H1 (cell line): Measurements from ENCODE around the gene SLIT3. TPM values are rescaled to one million over a fixed set of nuclear protein-coding genes. Genes with fewer than 3 reads are reported as not detected.

Experiments used
- CTCF ChIA-PET: fragments of 300-600 bp; sonication (Branson Sonifier 250); formaldehyde crosslinking; loops from one replicate; lab custom pipeline; 2021; ENCODE audit not compliant: partially characterized antibody; lab: Charles Lee
- POLR2A ChIA-PET: fragments of 300-600 bp; sonication (Branson Sonifier 250); formaldehyde crosslinking; loops from one replicate; lab custom pipeline; 2021; ENCODE audit warnings: inconsistent platforms; ENCODE audit not compliant: partially characterized antibody; lab: Charles Lee
- DNase-seq, 2 experiments: peaks; one replicate each; pipeline versions ENCODE4 v3.0.0 to v3.0.0-alpha.2; 2010 to 2022; ENCODE audit warnings: low spot score in 2 of 2, low read depth in 1 of 2, mixed read lengths in 1 of 2
- FAIRE-seq: peaks from 2 replicates; lab custom pipeline; 2011; peaks lifted over from hg19 to GRCh38; lab: Jason Lieb, UNC
- H2AFZ ChIP-seq: 2 replicates; pipeline ENCODE4 v1.8.1; 2012; ENCODE audit warnings: low read length, inconsistent platforms
- H2AK5ac ChIP-seq: 2 replicates; pipeline ENCODE4 v1.6.1; 2013; ENCODE audit warnings: low read depth, low read length
- H2BK120ac ChIP-seq: replicated peaks from 2 replicates; pipeline ENCODE3; 2013; ENCODE audit warnings: low read depth, low read length, inconsistent platforms
- H2BK12ac ChIP-seq: 2 replicates; pipeline ENCODE4 v1.6.1; 2013; ENCODE audit warnings: low read depth, low read length
- H2BK15ac ChIP-seq: 2 replicates; pipeline ENCODE4 v1.6.1; 2013; ENCODE audit warnings: low read length
- H2BK20ac ChIP-seq: 2 replicates; pipeline ENCODE4 v1.6.1; 2013; ENCODE audit warnings: low read length
- H2BK5ac ChIP-seq: 2 replicates; pipeline ENCODE4 v1.6.1; 2013; ENCODE audit warnings: low read depth, low read length
- H3K14ac ChIP-seq: 2 replicates; pipeline ENCODE4 v1.6.1; 2013; ENCODE audit warnings: inconsistent platforms; ENCODE audit not compliant: insufficient read length
- H3K18ac ChIP-seq: 2 replicates; pipeline ENCODE4 v1.6.1; 2013; ENCODE audit warnings: low read length; ENCODE audit errors: extremely low read depth
- H3K23ac ChIP-seq: 2 replicates; pipeline ENCODE4 v1.6.1; 2013; ENCODE audit warnings: inconsistent platforms; ENCODE audit not compliant: insufficient read length
- H3K23me2 ChIP-seq: 2 replicates; pipeline ENCODE4 v1.6.1; 2013; ENCODE audit warnings: low read depth, low read length
- H3K27ac ChIP-seq: 2 replicates; pipeline ENCODE4 v1.6.1; 2011; ENCODE audit warnings: low read depth, low read length, inconsistent platforms
- H3K27me3 ChIP-seq, 4 experiments: replicated peaks in 1 of 4; 1 replicate in 1 of 4; 2 replicates in 3 of 4; pipeline versions ENCODE4 v1.6.1 to v1.8.1; 2011 to 2013; ENCODE audit warnings: low read length in 3 of 4, mild to moderate bottlenecking in 3 of 4, inconsistent platforms in 2 of 4, mixed read lengths in 2 of 4, moderate library complexity in 1 of 4; ENCODE audit not compliant: control insufficient read depth in 3 of 4, insufficient read depth in 3 of 4; ENCODE audit errors: extremely low read depth in 1 of 4
- H3K36me3 ChIP-seq, 4 experiments: 2 replicates each; pipeline versions ENCODE4 v1.6.1 to v1.8.1; 2011 to 2013; ENCODE audit warnings: mild to moderate bottlenecking in 4 of 4, low read length in 3 of 4, moderate library complexity in 2 of 4, control low read depth in 1 of 4, inconsistent platforms in 1 of 4; ENCODE audit not compliant: insufficient read depth in 4 of 4, control insufficient read depth in 2 of 4
- H3K4ac ChIP-seq: replicated peaks from 2 replicates; pipeline ENCODE3; 2013; ENCODE audit warnings: low read length, low read depth, mixed read lengths, inconsistent platforms; ENCODE audit not compliant: insufficient read length
- H3K4me1 ChIP-seq, 4 experiments: replicated peaks in 1 of 4; 1 replicate in 1 of 4; 2 replicates in 3 of 4; pipeline versions ENCODE4 v1.6.1 to v1.8.1; 2011 to 2013; ENCODE audit warnings: low read length in 3 of 4, inconsistent platforms in 2 of 4, mixed read lengths in 1 of 4; ENCODE audit not compliant: insufficient read depth in 4 of 4, control insufficient read depth in 3 of 4
- H3K4me2 ChIP-seq, 2 experiments: 2 replicates each; pipeline versions ENCODE4 v1.6.1 to v1.8.1; 2011 to 2013; ENCODE audit warnings: low read depth in 2 of 2, low read length in 2 of 2, control low read depth in 1 of 2, inconsistent platforms in 1 of 2, mild to moderate bottlenecking in 1 of 2; ENCODE audit not compliant: insufficient read depth in 1 of 2
- H3K4me3 ChIP-seq, 4 experiments: fragments of 200-600, 300-600 bp in 1 of 4; sonication (generic), shearing (Covaris generic), sonication (Bioruptor Twin) in 1 of 4; 2 replicates each; pipeline versions ENCODE4 v1.5.1 to v1.8.1; 2011 to 2016; ENCODE audit warnings: low read length in 4 of 4, low read depth in 3 of 4, control low read depth in 2 of 4, inconsistent platforms in 2 of 4, mild to moderate bottlenecking in 2 of 4, mixed read lengths in 1 of 4, moderate library complexity in 1 of 4; ENCODE audit not compliant: insufficient read depth in 2 of 4; ENCODE audit errors: extremely low read depth in 1 of 4
- H3K56ac ChIP-seq: replicated peaks from 2 replicates; pipeline ENCODE3; 2013; ENCODE audit warnings: low read depth, mild to moderate bottlenecking, mixed read lengths, low read length, inconsistent platforms; ENCODE audit not compliant: insufficient read length
- H3K79me1 ChIP-seq: 2 replicates; pipeline ENCODE4 v1.6.1; 2013; ENCODE audit warnings: low read depth, low read length, control low read depth
- H3K79me2 ChIP-seq, 2 experiments: 2 replicates each; pipeline versions ENCODE4 v1.6.1 to v1.8.1; 2012 to 2013; ENCODE audit warnings: low read length in 2 of 2, mild to moderate bottlenecking in 2 of 2, inconsistent platforms in 1 of 2; ENCODE audit not compliant: insufficient read depth in 2 of 2, control insufficient read depth in 1 of 2
- H3K9ac ChIP-seq, 4 experiments: replicated peaks in 1 of 4; 1 replicate in 1 of 4; 2 replicates in 3 of 4; pipeline versions ENCODE4 v1.6.1 to v1.8.1; 2011 to 2013; ENCODE audit warnings: low read depth in 3 of 4, low read length in 3 of 4, control low read depth in 2 of 4, mild to moderate bottlenecking in 2 of 4, moderate library complexity in 2 of 4, inconsistent platforms in 1 of 4; ENCODE audit errors: extremely low read depth in 1 of 4
- H3K9me3 ChIP-seq, 2 experiments: 2 replicates each; pipeline versions ENCODE4 v1.6.1 to v1.8.1; 2012 to 2013; ENCODE audit warnings: mild to moderate bottlenecking in 2 of 2, moderate library complexity in 2 of 2, control low read depth in 1 of 2, inconsistent platforms in 1 of 2, low read depth in 1 of 2, low read length in 1 of 2, mixed read lengths in 1 of 2; ENCODE audit not compliant: insufficient read depth in 2 of 2
- H4K20me1 ChIP-seq, 2 experiments: replicated peaks in 1 of 2; 2 replicates each; pipeline versions ENCODE3 to v1.8.1; 2011 to 2013; ENCODE audit warnings: inconsistent platforms in 2 of 2, low read length in 2 of 2, mild to moderate bottlenecking in 1 of 2; ENCODE audit not compliant: insufficient read depth in 2 of 2, control insufficient read depth in 1 of 2
- H4K5ac ChIP-seq: 2 replicates; pipeline ENCODE4 v1.6.1; 2013; ENCODE audit warnings: low read length, low read depth, mixed read lengths, inconsistent platforms; ENCODE audit not compliant: insufficient read length
- H4K8ac ChIP-seq: 2 replicates; pipeline ENCODE4 v1.8.0; 2013; ENCODE audit warnings: mild to moderate bottlenecking, moderate library complexity, low read length, inconsistent platforms; ENCODE audit not compliant: insufficient read depth; ENCODE audit errors: extremely low read depth
- H4K91ac ChIP-seq: replicated peaks from 2 replicates; pipeline ENCODE3; 2013; ENCODE audit warnings: low read length, mixed read lengths, inconsistent platforms; ENCODE audit not compliant: insufficient read length
- ASH2L ChIP-seq: fragments of 200-600, 300-600 bp; sonication (generic); IDR thresholded peaks from one replicate; pipeline ENCODE4 v1.7.1; 2017; ENCODE audit warnings: low read length
- BRCA1 ChIP-seq: IDR thresholded peaks from 2 replicates; pipeline ENCODE4 v1.6.1; 2012; ENCODE audit warnings: low read depth, low read length, improper control_type of control experiment
- EP300 ChIP-seq, 2 experiments: IDR thresholded peaks; 1 replicate in 1 of 2; 2 replicates in 1 of 2; pipeline ENCODE4 v1.6.1; 2011 to 2012; ENCODE audit warnings: low read depth in 2 of 2, low read length in 2 of 2, mild to moderate bottlenecking in 2 of 2, borderline replicate concordance in 1 of 2, inconsistent platforms in 1 of 2, moderate library complexity in 1 of 2
- NRF1 ChIP-seq: IDR thresholded peaks from 2 replicates; pipeline ENCODE4 v1.6.1; 2011; ENCODE audit warnings: mild to moderate bottlenecking, low read depth, low read length, improper control_type of control experiment
- POLR2A ChIP-seq, 2 experiments: IDR thresholded peaks; 1 replicate in 1 of 2; 2 replicates in 1 of 2; pipeline ENCODE4 v1.6.1; 2011; ENCODE audit warnings: low read depth in 2 of 2, low read length in 2 of 2, mild to moderate bottlenecking in 2 of 2; ENCODE audit errors: control extremely low read depth in 1 of 2
- POLR2AphosphoS5 ChIP-seq: IDR thresholded peaks from 2 replicates; pipeline ENCODE4 v1.6.1; 2011; ENCODE audit warnings: low read depth, low read length
- SIX5 ChIP-seq: IDR thresholded peaks from 2 replicates; pipeline ENCODE4 v1.6.1; 2011; ENCODE audit warnings: mild to moderate bottlenecking, low read depth, low read length
- TAF7 ChIP-seq: optimal IDR thresholded peaks from 2 replicates; pipeline ENCODE3; 2011; ENCODE audit warnings: low read depth, mild to moderate bottlenecking, inconsistent platforms, low read length, moderate library complexity, borderline replicate concordance
- TEAD4 ChIP-seq: IDR thresholded peaks from 2 replicates; pipeline ENCODE4 v1.6.1; 2012; ENCODE audit warnings: low read depth, low read length, inconsistent platforms, mixed read lengths
- WGBS, 2 experiments: shearing (Covaris generic) in 1 of 2; methylation state at CpG; one replicate each; pipeline versions ENCODE4 v1.1.6 to v1.1.7; 2013 to 2015; ENCODE audit warnings: low lambda C conversion rate in 2 of 2, mixed read lengths in 2 of 2, inconsistent platforms in 1 of 2, low coverage in 1 of 2, missing lambda C conversion rate in 1 of 2; ENCODE audit not compliant: insufficient replicate concordance in 2 of 2, insufficient coverage in 1 of 2, insufficient read length in 1 of 2; ENCODE audit errors: extremely low coverage in 1 of 2, missing lambda C conversion rate in 1 of 2; 5-methylcytosine and 5-hydroxymethylcytosine counted together
- polyA plus RNA-seq, 7 experiments: library from polyadenylated mRNA; depleted of rRNA in 3 of 7; stranded (reverse) in 5 of 7; unstranded in 2 of 7; fragments of >200 nt in 5 of 7; fragments of 200-250 nt in 2 of 7; gene quantifications; 1 replicate in 5 of 7; 2 replicates in 1 of 7; 4 replicates in 1 of 7; pipeline versions ENCODE4 v1.2.1 to v1.2.3, GENCODE V29; 2011 to 2013; ENCODE audit warnings: missing spikeins in 2 of 7, mixed read lengths in 2 of 7
- total RNA-seq: library from RNA; stranded (reverse); fragmentation: NEBNext Ultra II Directional; extraction: Animal tissue kit (Norgen Biotek cat#: 25700); gene quantifications from 2 replicates; pipeline ENCODE4 v1.2.1, GENCODE V29; 2021

SLIT3 gene
- total and polyA plus RNA-seq, 2 of the 8 experiments (the other 6 are each of a cell fraction or from before 2014, with no cell fraction given), result 1.1 to 1.2 TPM

DNA sequence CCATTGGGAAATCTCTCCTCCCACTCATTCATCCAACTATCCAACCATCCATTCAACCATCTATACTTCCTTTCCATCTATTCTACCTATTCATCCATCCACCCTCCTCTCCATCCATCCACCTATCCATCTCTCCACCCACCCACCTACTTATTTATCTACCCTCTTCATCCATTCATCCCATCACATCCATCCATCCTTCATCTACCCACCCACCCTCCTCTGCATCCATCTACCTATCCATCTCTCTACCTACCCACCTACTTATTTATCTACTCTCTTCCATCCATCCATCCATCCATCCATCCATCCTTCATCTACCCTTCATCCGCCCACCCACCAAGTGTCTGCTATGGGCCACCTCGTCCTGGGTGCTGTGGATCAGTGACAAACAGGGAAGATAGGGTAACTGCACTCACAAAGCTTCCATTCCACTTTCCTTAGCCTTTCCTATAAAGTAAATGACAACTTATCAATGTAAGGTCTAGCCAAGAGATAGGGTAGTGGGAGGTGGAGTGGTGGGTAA, 625.0 kb downstream of the SLIT3 start:
- Histone ChIP-seq H3K79me2 (no peaks in the 10 kb centered on the region), H3K27me3 (no peaks in the 10 kb centered on the region), H4K91ac (no peak overlapping the region), H3K27ac (no peak overlapping the region), H3K23me2 (peaks cover 4% of the 10 kb centered on the region; the same call in 1 of the 2 replicates), H3K18ac (no peak overlapping the region), H2BK20ac (no peak overlapping the region), H4K8ac (no peak overlapping the region), H3K9me3 (no peaks in the 10 kb centered on the region), H2AK5ac (no peak overlapping the region), H2BK5ac (no peak overlapping the region), H3K14ac (no peak overlapping the region), H3K79me1 (no peaks in the 10 kb centered on the region), H4K20me1 (no peaks in the 10 kb centered on the region), H4K5ac (no peak overlapping the region), H2BK12ac (no peak overlapping the region), H3K4me1 (peaks cover 0 to 2% (median 0%) of the 10 kb centered on the region in 4 experiments; a peak in 1 of 7 replicates), H3K36me3 (no peaks in the 10 kb centered on the region), H3K56ac (no peak overlapping the region), H3K9ac (no peak overlapping the region), H2BK15ac (no peak overlapping the region), H3K4me3 (no peak overlapping the region), H3K23ac (no peak overlapping the region), H2BK120ac (no peak overlapping the region), H2AFZ (no peak overlapping the region), H3K4ac (no peak overlapping the region), H3K4me2 (no peak overlapping the region)
- FAIRE-seq (no peak), DNase-seq (no peak)
- CTCF ChIA-PET, result interaction anchor here (0.7 kb wide), 1 partner anchor 22 kb away, joined by 3 read pairs; no protein-coding TSS in a partner anchor
- 69% methylated on average over 2 of the region's 2 CpGs; no CpG with 5 or more reads in 1 of the 2 experiments for WGBS, 2 experiments
- no peak for TF ChIP-seq TEAD4
- no peak for TF ChIP-seq EP300 (IDR thresholded peaks at IDR 0.05; ENCODE audit: borderline replicate concordance in 1 of 2, low read depth in 2 of 2, low read length in 2 of 2)
- TF ChIP-seq NRF1, result no peak
- no peak for TF ChIP-seq SIX5
- no peak for TF ChIP-seq POLR2AphosphoS5
- TF ChIP-seq ASH2L, result no peak
- no peak for TF ChIP-seq BRCA1
- no peak for TF ChIP-seq TAF7
- TF ChIP-seq POLR2A (IDR thresholded peaks at IDR 0.05; ENCODE audit: control extremely low read depth in 1 of 2, low read depth in 2 of 2, low read length in 2 of 2), result no peak
- POLR2A ChIA-PET, result interaction anchor here (0.6 kb wide), 1 partner anchor 380 kb away, joined by 3 read pairs; no protein-coding TSS in a partner anchor
